Measurements from ENCODE around the gene POLN. TPM values are rescaled to one million over a fixed set of nuclear protein-coding genes. Genes with fewer than 3 reads are reported as not detected.

POLN gene
- total and polyA plus RNA-seq, 2 experiments from 2014 or later = 1.8 to 4.0 TPM

GRCh38 chr4:2174061-2174460 lies 67.9 kb downstream of the POLN start:
- ATAC-seq = no peak

More at GRCh38 chr4:2174061-2174460, 67.9 kb downstream of the POLN start:
- H3K4me3 Mint-ChIP-seq = no peak overlapping the region
- H3F3A ChIP-seq (replicated peaks; ENCODE audit: low read depth) = no peaks in the 10 kb centered on the region
- no peaks in the 10 kb centered on the region for H3K9me2 ChIP-seq (ENCODE audit: insufficient read depth)
- H3K36me3 Mint-ChIP-seq (ENCODE audit: low read depth) = no peaks in the 10 kb centered on the region
- H3K4me3 ChIP-seq = no peak overlapping the region
- no peak overlapping the region for H3K27ac Mint-ChIP-seq
- H3K4me1 Mint-ChIP-seq = no peaks in the 10 kb centered on the region
- H3K36me3 ChIP-seq (ENCODE audit: insufficient read depth) = no peaks in the 10 kb centered on the region
- H3K27me3 Mint-ChIP-seq (ENCODE audit: insufficient read depth, low read depth, poor library complexity) = peaks cover 5% of the 10 kb centered on the region
- H2AFZ ChIP-seq = no peak overlapping the region
- no peaks in the 10 kb centered on the region for H3K27me3 ChIP-seq (ENCODE audit: insufficient read depth)
- TF ChIP-seq, protein P1, sequence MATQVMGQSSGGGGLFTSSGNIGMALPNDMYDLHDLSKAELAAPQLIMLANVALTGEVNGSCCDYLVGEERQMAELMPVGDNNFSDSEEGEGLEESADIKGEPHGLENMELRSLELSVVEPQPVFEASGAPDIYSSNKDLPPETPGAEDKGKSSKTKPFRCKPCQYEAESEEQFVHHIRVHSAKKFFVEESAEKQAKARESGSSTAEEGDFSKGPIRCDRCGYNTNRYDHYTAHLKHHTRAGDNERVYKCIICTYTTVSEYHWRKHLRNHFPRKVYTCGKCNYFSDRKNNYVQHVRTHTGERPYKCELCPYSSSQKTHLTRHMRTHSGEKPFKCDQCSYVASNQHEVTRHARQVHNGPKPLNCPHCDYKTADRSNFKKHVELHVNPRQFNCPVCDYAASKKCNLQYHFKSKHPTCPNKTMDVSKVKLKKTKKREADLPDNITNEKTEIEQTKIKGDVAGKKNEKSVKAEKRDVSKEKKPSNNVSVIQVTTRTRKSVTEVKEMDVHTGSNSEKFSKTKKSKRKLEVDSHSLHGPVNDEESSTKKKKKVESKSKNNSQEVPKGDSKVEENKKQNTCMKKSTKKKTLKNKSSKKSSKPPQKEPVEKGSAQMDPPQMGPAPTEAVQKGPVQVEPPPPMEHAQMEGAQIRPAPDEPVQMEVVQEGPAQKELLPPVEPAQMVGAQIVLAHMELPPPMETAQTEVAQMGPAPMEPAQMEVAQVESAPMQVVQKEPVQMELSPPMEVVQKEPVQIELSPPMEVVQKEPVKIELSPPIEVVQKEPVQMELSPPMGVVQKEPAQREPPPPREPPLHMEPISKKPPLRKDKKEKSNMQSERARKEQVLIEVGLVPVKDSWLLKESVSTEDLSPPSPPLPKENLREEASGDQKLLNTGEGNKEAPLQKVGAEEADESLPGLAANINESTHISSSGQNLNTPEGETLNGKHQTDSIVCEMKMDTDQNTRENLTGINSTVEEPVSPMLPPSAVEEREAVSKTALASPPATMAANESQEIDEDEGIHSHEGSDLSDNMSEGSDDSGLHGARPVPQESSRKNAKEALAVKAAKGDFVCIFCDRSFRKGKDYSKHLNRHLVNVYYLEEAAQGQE (IDR thresholded peaks at IDR 0.05; ENCODE audit: unreplicated experiment) = no peak
- TF ChIP-seq, protein P2, sequence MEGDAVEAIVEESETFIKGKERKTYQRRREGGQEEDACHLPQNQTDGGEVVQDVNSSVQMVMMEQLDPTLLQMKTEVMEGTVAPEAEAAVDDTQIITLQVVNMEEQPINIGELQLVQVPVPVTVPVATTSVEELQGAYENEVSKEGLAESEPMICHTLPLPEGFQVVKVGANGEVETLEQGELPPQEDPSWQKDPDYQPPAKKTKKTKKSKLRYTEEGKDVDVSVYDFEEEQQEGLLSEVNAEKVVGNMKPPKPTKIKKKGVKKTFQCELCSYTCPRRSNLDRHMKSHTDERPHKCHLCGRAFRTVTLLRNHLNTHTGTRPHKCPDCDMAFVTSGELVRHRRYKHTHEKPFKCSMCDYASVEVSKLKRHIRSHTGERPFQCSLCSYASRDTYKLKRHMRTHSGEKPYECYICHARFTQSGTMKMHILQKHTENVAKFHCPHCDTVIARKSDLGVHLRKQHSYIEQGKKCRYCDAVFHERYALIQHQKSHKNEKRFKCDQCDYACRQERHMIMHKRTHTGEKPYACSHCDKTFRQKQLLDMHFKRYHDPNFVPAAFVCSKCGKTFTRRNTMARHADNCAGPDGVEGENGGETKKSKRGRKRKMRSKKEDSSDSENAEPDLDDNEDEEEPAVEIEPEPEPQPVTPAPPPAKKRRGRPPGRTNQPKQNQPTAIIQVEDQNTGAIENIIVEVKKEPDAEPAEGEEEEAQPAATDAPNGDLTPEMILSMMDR (conservative IDR thresholded peaks at IDR 0.05; ENCODE audit: low read depth in 2 of 2) = no peak
- TF ChIP-seq POLR2AphosphoS5 (IDR thresholded peaks at IDR 0.05; ENCODE audit: low read depth) (no peak), JUNB (IDR thresholded peaks at IDR 0.05; ENCODE audit: unreplicated experiment) (no peak), EZH2 (IDR thresholded peaks at IDR 0.05; ENCODE audit: low read depth, unreplicated experiment) (no peak), STAT1 (IDR thresholded peaks at IDR 0.05; ENCODE audit: unreplicated experiment) (no peak), ZNF114 (CRISPR knock-in tag; IDR thresholded peaks at IDR 0.05) (no peak), ZNF331 (CRISPR knock-in tag; IDR thresholded peaks at IDR 0.05; ENCODE audit: low read depth) (no peak), EZH2phosphoT487 (IDR thresholded peaks at IDR 0.05; ENCODE audit: unreplicated experiment) (no peak), CREB1 (CRISPR knock-in tag; IDR thresholded peaks at IDR 0.05; ENCODE audit: low read depth) (no peak), NANOG (IDR thresholded peaks at IDR 0.05; ENCODE audit: borderline replicate concordance) (no peak), ETS1 (IDR thresholded peaks at IDR 0.05) (no peak)
- TF ChIP-seq, protein P3, sequence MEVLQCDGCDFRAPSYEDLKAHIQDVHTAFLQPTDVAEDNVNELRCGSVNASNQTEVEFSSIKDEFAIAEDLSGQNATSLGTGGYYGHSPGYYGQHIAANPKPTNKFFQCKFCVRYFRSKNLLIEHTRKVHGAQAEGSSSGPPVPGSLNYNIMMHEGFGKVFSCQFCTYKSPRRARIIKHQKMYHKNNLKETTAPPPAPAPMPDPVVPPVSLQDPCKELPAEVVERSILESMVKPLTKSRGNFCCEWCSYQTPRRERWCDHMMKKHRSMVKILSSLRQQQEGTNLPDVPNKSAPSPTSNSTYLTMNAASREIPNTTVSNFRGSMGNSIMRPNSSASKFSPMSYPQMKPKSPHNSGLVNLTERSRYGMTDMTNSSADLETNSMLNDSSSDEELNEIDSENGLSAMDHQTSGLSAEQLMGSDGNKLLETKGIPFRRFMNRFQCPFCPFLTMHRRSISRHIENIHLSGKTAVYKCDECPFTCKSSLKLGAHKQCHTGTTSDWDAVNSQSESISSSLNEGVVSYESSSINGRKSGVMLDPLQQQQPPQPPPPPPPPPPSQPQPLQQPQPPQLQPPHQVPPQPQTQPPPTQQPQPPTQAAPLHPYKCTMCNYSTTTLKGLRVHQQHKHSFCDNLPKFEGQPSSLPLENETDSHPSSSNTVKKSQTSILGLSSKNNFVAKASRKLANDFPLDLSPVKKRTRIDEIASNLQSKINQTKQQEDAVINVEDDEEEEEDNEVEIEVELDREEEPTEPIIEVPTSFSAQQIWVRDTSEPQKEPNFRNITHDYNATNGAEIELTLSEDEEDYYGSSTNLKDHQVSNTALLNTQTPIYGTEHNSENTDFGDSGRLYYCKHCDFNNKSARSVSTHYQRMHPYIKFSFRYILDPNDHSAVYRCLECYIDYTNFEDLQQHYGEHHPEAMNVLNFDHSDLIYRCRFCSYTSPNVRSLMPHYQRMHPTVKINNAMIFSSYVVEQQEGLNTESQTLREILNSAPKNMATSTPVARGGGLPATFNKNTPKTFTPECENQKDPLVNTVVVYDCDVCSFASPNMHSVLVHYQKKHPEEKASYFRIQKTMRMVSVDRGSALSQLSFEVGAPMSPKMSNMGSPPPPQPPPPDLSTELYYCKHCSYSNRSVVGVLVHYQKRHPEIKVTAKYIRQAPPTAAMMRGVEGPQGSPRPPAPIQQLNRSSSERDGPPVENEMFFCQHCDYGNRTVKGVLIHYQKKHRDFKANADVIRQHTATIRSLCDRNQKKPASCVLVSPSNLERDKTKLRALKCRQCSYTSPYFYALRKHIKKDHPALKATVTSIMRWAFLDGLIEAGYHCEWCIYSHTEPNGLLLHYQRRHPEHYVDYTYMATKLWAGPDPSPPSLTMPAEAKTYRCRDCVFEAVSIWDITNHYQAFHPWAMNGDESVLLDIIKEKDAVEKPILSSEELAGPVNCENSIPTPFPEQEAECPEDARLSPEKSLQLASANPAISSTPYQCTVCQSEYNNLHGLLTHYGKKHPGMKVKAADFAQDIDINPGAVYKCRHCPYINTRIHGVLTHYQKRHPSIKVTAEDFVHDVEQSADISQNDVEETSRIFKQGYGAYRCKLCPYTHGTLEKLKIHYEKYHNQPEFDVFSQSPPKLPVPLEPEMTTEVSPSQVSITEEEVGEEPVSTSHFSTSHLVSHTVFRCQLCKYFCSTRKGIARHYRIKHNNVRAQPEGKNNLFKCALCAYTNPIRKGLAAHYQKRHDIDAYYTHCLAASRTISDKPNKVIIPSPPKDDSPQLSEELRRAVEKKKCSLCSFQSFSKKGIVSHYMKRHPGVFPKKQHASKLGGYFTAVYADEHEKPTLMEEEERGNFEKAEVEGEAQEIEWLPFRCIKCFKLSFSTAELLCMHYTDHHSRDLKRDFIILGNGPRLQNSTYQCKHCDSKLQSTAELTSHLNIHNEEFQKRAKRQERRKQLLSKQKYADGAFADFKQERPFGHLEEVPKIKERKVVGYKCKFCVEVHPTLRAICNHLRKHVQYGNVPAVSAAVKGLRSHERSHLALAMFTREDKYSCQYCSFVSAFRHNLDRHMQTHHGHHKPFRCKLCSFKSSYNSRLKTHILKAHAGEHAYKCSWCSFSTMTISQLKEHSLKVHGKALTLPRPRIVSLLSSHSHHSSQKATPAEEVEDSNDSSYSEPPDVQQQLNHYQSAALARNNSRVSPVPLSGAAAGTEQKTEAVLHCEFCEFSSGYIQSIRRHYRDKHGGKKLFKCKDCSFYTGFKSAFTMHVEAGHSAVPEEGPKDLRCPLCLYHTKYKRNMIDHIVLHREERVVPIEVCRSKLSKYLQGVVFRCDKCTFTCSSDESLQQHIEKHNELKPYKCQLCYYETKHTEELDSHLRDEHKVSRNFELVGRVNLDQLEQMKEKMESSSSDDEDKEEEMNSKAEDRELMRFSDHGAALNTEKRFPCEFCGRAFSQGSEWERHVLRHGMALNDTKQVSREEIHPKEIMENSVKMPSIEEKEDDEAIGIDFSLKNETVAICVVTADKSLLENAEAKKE (CRISPR knock-in tag; IDR thresholded peaks at IDR 0.05) = no peak
- H4K20me1 ChIP-seq (replicated peaks; ENCODE audit: insufficient read depth) = no peaks in the 10 kb centered on the region
- H3K9me3 Mint-ChIP-seq = no peaks in the 10 kb centered on the region; the same call in 2 of the 3 replicates
- H3K4me2 ChIP-seq = no peak overlapping the region
- no peak overlapping the region for H3K27ac ChIP-seq (ENCODE audit: low read depth)
- no peaks in the 10 kb centered on the region for H3K79me2 ChIP-seq (replicated peaks; ENCODE audit: insufficient read depth)
- no peak for DNase-seq (ENCODE audit: low spot score)
- H3K4me1 ChIP-seq (ENCODE audit: insufficient read depth) = no peaks in the 10 kb centered on the region
